Upper lobe of left lung (tissue), 4 donors: Measurements from ENCODE around the gene MAP4K2.

Experiments used
- CTCF ChIP-seq, 6 experiments: fragments of 450-650 bp in 4 of 6; fragments of 200-600 bp in 2 of 6; sonication (generic) in 2 of 6; IDR thresholded peaks; one replicate each; pipeline ENCODE4 v1.5.1; 2016 to 2019; ENCODE audit warnings: antibody characterized with exemption in 6 of 6
- POLR2A ChIP-seq, 4 donors: fragments of 450-650 bp; IDR thresholded peaks; one replicate each; pipeline ENCODE4 v1.5.1; 2016 to 2017; ENCODE audit warnings: antibody characterized with exemption in 4 of 4, mild to moderate bottlenecking in 2 of 4
- POLR2AphosphoS5 ChIP-seq, 2 donors: sonication (generic); formaldehyde crosslinking; IDR thresholded peaks; one replicate each; pipeline ENCODE4 v1.5.1; 2017; ENCODE audit warnings: antibody characterized with exemption in 2 of 2

DNA sequence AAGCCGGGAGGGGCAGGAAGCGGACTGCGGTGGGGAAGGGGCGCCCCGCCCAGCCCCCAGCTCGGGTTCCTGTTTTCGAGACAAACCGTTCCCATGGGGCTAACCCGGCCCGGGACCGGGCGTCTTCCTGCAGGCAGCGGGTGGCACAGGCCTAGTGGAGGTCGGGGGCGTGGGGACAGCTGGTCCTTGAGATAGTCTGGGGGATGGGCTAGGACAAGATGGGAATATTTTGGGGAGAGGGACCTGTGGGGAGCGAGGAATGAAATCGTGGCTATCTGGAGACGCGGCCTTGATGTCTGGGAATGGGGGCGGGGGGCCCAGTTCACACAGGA is 57.9 kb downstream of the MAP4K2 start:
- peak in 1 of 6 experiments; percentile 10 for TF ChIP-seq CTCF (IDR thresholded peaks at IDR 0.05)
- TF ChIP-seq POLR2A (IDR thresholded peaks at IDR 0.05) = peak in 1 of 4 donors; percentile 55
- peak in 1 of 2 donors; percentile 84 for TF ChIP-seq POLR2AphosphoS5 (IDR thresholded peaks at IDR 0.05)
